ENCODE measurements around the gene DDX53. TPM values are rescaled to one million over a fixed set of nuclear protein-coding genes. Genes with fewer than 3 reads are reported as not detected.

The DDX53 gene
- total RNA-seq, 1 donor from 2014 or later = not detected

DNA sequence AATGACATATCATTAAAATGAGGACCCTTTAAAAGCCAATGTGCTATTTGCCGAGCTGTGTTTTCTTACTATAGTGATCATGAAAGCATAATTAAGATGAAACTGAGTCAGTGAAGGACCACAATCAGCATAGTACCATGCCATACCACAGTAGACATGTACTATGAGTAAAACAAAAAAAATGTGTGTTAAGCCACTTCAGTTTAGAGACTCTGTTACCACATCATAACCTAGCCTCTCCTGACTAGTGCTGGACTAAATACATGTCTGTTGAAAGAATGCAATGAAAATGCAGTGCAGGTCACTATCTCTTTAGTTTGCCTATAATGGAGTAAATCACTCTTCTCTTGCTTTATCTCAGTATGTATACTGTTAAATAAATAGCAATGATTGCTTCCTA lies 12.3 kb upstream of the DDX53 start:
- no peaks in the 10 kb centered on the region for H3K36me3 ChIP-seq
- no peak for TF ChIP-seq CTCF (IDR thresholded peaks at IDR 0.05)
- no peak for TF ChIP-seq EZH2 (IDR thresholded peaks at IDR 0.05)
- TF ChIP-seq EZH2phosphoT487 (IDR thresholded peaks at IDR 0.05) = no peak
- no peak overlapping the region for H3K9ac ChIP-seq
- no peak overlapping the region for H2AFZ ChIP-seq (replicated peaks)
- no peak overlapping the region for H3K27ac ChIP-seq
- DNase-seq (ENCODE audit: low spot score) = no peak
- Mint-ChIP-seq H3K4me1 (no peaks in the 10 kb centered on the region), H3K27ac (no peak overlapping the region), H3K4me3 (no peak overlapping the region), H3K27me3 (ENCODE audit: insufficient read depth, low read depth) (no peaks in the 10 kb centered on the region), H3K9me3 (no peaks in the 10 kb centered on the region), H3K36me3 (no peaks in the 10 kb centered on the region)
- H3K4me3 ChIP-seq = no peak overlapping the region
- no peaks in the 10 kb centered on the region for H3K4me1 ChIP-seq
- H4K20me1 ChIP-seq (ENCODE audit: low read depth) = no peaks in the 10 kb centered on the region
- H3K79me2 ChIP-seq (ENCODE audit: low read depth) = no peaks in the 10 kb centered on the region
- no peaks in the 10 kb centered on the region for H3F3A ChIP-seq (ENCODE audit: low read depth)
- peaks cover 12% of the 10 kb centered on the region for H3K9me3 ChIP-seq (ENCODE audit: low read depth)
- no peaks in the 10 kb centered on the region for H3K27me3 ChIP-seq
- H3K4me2 ChIP-seq = no peak overlapping the region

DNA sequence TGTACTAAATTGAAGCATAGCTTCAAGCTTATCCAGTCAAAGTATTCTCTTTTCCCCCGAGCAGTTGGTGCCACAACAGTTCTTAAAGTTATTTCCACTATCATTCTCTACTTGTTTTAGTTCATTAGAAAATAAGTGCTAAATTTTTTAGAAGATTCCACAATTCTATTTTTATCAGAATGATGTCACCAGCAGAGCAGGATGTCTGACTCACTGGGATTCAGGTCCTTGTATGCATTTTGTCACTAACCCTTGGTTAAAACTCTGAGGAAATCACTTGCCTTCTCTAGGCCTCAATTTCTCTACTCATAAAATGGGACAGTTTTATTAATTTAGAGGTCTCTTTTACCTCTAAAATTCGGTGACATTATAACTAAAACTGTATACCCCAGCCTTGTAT lies 3.4 kb downstream of the DDX53 start:
- Mint-ChIP-seq H3K27ac (no peak overlapping the region), H3K4me3 (no peak overlapping the region), H3K4me1 (no peaks in the 10 kb centered on the region), H3K9me3 (peaks cover 6% of the 10 kb centered on the region), H3K27me3 (ENCODE audit: insufficient read depth, low read depth) (no peaks in the 10 kb centered on the region), H3K36me3 (no peaks in the 10 kb centered on the region)
- Histone ChIP-seq H3K4me3 (no peak overlapping the region), H3K4me2 (no peak overlapping the region), H3K4me1 (no peaks in the 10 kb centered on the region), H3K79me2 (ENCODE audit: low read depth) (no peaks in the 10 kb centered on the region), H3K9ac (no peak overlapping the region), H3F3A (ENCODE audit: low read depth) (no peaks in the 10 kb centered on the region), H2AFZ (replicated peaks) (no peak overlapping the region), H3K27ac (no peak overlapping the region), H3K36me3 (no peaks in the 10 kb centered on the region), H3K9me3 (ENCODE audit: low read depth) (peaks cover 10% of the 10 kb centered on the region), H3K27me3 (no peaks in the 10 kb centered on the region), H4K20me1 (ENCODE audit: low read depth) (no peaks in the 10 kb centered on the region)
- DNase-seq (ENCODE audit: low spot score) = no peak
- TF ChIP-seq EZH2 (IDR thresholded peaks at IDR 0.05) (no peak), CTCF (IDR thresholded peaks at IDR 0.05) (no peak), EZH2phosphoT487 (IDR thresholded peaks at IDR 0.05) (no peak)

DNA sequence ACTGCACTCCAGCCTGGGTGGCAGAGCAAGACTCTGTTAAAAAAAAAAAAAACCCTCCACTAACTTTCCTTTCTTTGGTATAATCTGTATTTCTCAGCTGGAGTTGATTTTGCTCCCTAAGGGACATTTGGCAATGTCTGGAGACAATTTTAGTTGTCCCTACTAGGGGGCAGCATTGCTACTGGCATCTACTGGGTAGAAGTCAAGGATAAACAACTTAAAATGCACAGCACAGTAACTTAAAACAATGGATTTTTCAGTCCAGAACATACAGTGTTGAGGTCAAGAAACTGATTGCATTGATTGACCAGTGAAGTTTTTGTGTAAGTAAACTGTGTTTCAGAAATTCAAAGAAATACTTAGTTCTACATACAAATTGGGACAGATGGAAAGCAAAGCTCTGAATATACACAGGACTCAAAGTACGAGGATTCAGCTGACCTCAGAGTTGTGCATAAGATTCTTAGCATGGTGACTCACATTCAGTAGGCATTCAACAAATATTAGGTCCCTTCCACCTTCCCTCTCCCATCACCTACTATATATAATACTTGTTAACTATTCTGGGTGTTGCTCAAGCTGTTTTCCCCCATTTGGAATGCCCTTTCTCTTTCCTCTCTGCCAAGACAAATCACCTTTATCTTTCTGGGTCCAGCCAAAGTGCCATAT lies 8.8 kb downstream of the DDX53 start:
- H3K27me3 ChIP-seq = no peaks in the 10 kb centered on the region
- H3K27ac ChIP-seq = no peak overlapping the region
- H3K9me3 Mint-ChIP-seq = peaks cover 6% of the 10 kb centered on the region
- H3K9me3 ChIP-seq (ENCODE audit: low read depth) = peaks cover 4% of the 10 kb centered on the region
- no peaks in the 10 kb centered on the region for H3F3A ChIP-seq (ENCODE audit: low read depth)
- no peaks in the 10 kb centered on the region for H3K36me3 ChIP-seq
- H3K4me1 ChIP-seq = no peaks in the 10 kb centered on the region
- no peaks in the 10 kb centered on the region for H3K36me3 Mint-ChIP-seq
- no peaks in the 10 kb centered on the region for H3K4me1 Mint-ChIP-seq
- H3K27me3 Mint-ChIP-seq (ENCODE audit: insufficient read depth, low read depth) = no peaks in the 10 kb centered on the region
- H2AFZ ChIP-seq (replicated peaks) = no peak overlapping the region
- no peak overlapping the region for H3K4me3 ChIP-seq
- no peak for TF ChIP-seq EZH2phosphoT487 (IDR thresholded peaks at IDR 0.05)
- TF ChIP-seq CTCF (IDR thresholded peaks at IDR 0.05) = peak; percentile 52
- H3K4me3 Mint-ChIP-seq = no peak overlapping the region
- no peaks in the 10 kb centered on the region for H3K79me2 ChIP-seq (ENCODE audit: low read depth)
- no peak overlapping the region for H3K9ac ChIP-seq
- no peaks in the 10 kb centered on the region for H4K20me1 ChIP-seq (ENCODE audit: low read depth)
- no peak overlapping the region for H3K4me2 ChIP-seq
- DNase-seq (ENCODE audit: low spot score) = peak; percentile 44
- H3K27ac Mint-ChIP-seq = no peak overlapping the region

Data from neural progenitor cell (in vitro differentiated cells).